ENCODE results near the gene HMX1. TPM values are rescaled to one million over a fixed set of nuclear protein-coding genes. Genes with fewer than 3 reads are reported as not detected.

Gene HMX1
- total RNA-seq, 1 donor = not detected

DNA sequence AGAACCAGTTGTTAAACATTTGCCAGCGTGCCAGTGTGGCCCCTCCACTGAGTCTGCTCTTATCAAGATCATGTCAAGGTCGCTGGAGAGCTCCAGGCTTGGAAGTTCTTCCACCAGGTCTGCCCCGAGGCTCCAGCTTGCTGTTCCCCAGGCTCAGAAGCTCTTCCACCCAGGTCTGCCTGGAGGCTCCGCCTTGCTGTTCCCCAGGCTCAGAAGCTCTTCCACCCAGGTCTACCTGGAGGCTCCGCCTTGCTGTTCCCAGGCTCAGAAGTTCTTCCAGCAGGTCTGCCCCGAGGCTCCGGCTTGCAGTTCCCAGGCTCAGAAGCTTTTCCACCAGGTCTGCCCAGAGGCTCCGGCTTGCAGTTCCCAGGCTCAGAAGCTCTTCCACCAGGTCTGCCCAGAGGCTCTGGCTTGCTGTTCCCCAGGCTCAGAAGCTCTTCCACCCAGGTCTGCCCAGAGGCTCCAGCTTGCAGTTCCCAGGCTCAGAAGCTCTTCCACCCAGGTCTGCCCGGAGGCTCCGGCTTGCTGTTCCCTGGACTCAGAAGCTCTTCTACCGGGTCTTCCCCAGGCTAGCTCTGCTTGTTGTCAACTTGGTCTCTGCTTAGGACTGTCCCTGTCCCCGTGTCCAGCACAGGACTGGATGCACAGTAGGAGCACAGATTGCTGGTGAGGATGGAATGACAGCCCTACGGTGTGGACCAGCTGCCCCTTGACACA, 54.4 kb downstream of the HMX1 start:
- Histone ChIP-seq H3K79me2 (ENCODE audit: insufficient read depth, low read length) (no peaks in the 10 kb centered on the region), H3K9me3 (ENCODE audit: low read depth, low read length) (no peaks in the 10 kb centered on the region), H2AFZ (ENCODE audit: low read length) (no peak overlapping the region), H3K36me3 (ENCODE audit: insufficient read depth, low read length) (no peaks in the 10 kb centered on the region), H3K4me3 (ENCODE audit: insufficient read depth, low read length) (no peak overlapping the region), H3K27me3 (ENCODE audit: insufficient read depth, low read length) (no peaks in the 10 kb centered on the region), H3K4me2 (ENCODE audit: insufficient read depth, low read length) (no peak overlapping the region), H3K27ac (ENCODE audit: low read depth, low read length) (no peak overlapping the region), H3K4me1 (ENCODE audit: insufficient read depth, low read length) (no peaks in the 10 kb centered on the region), H4K20me1 (ENCODE audit: insufficient read depth, low read length) (no peaks in the 10 kb centered on the region)
- DNase-seq (ENCODE audit: insufficient read length, low spot score, missing footprints) = no peak
- TF ChIP-seq, protein P1, sequence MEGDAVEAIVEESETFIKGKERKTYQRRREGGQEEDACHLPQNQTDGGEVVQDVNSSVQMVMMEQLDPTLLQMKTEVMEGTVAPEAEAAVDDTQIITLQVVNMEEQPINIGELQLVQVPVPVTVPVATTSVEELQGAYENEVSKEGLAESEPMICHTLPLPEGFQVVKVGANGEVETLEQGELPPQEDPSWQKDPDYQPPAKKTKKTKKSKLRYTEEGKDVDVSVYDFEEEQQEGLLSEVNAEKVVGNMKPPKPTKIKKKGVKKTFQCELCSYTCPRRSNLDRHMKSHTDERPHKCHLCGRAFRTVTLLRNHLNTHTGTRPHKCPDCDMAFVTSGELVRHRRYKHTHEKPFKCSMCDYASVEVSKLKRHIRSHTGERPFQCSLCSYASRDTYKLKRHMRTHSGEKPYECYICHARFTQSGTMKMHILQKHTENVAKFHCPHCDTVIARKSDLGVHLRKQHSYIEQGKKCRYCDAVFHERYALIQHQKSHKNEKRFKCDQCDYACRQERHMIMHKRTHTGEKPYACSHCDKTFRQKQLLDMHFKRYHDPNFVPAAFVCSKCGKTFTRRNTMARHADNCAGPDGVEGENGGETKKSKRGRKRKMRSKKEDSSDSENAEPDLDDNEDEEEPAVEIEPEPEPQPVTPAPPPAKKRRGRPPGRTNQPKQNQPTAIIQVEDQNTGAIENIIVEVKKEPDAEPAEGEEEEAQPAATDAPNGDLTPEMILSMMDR (IDR thresholded peaks at IDR 0.05; ENCODE audit: extremely low read depth, low read depth, low read length) = no peak
